OCI-LY3 (cell line): ENCODE data around the gene CFAP221.

Source experiments
- H2AFZ ChIP-seq: fragments of 200-600, 300-600 bp; shearing (Covaris generic); 2 replicates; pipeline ENCODE4 v1.6.0; 2014; ENCODE audit warnings: antibody characterized with exemption, low read depth, low read length
- H3K27ac ChIP-seq: fragments of 200-600, 300-600 bp; sonication (generic); 2 replicates; pipeline ENCODE4 v1.5.1; 2014; ENCODE audit warnings: mild to moderate bottlenecking, low read length, moderate library complexity, mixed read lengths
- H3K27me3 ChIP-seq: fragments of 200-600, 300-600 bp; sonication (generic); 2 replicates; pipeline ENCODE4 v1.6.1; 2014; ENCODE audit warnings: low read depth, low read length, mixed read lengths
- H3K36me3 ChIP-seq: fragments of 200-600, 300-600 bp; sonication (generic); replicated peaks from 2 replicates; pipeline ENCODE3; 2014; ENCODE audit warnings: low read depth, low read length, mixed read lengths
- H3K4me1 ChIP-seq: fragments of 300-600, 200-600 bp; sonication (generic); 2 replicates; pipeline ENCODE4 v1.6.1; 2014; ENCODE audit warnings: low read length, mixed read lengths
- H3K4me2 ChIP-seq: fragments of 200-600, 300-600 bp; sonication (generic); 2 replicates; pipeline ENCODE4 v1.6.1; 2014; ENCODE audit warnings: low read length, mixed read lengths
- H3K4me3 ChIP-seq: fragments of 300-600, 200-600 bp; sonication (generic); 2 replicates; pipeline ENCODE4 v1.5.1; 2014; ENCODE audit warnings: antibody characterized with exemption, mild to moderate bottlenecking, low read length, moderate library complexity
- H3K79me2 ChIP-seq: fragments of 300-600, 200-600 bp; shearing (Covaris generic); 2 replicates; pipeline ENCODE4 v1.6.1; 2014; ENCODE audit warnings: mild to moderate bottlenecking, low read length, mixed read lengths
- H3K9ac ChIP-seq: fragments of 300-600, 200-600 bp; shearing (Covaris generic); 2 replicates; pipeline ENCODE4 v1.6.0; 2014; ENCODE audit warnings: mild to moderate bottlenecking, low read length, moderate library complexity
- H3K9me3 ChIP-seq: fragments of 200-600, 300-600 bp; shearing (Covaris generic); 2 replicates; pipeline ENCODE4 v1.6.1; 2014; ENCODE audit warnings: low read length, mixed read lengths; ENCODE audit not compliant: insufficient read depth
- H4K20me1 ChIP-seq: fragments of 200-600, 300-600 bp; sonication (generic); 2 replicates; pipeline ENCODE4 v1.6.1; 2016; ENCODE audit warnings: low read length, mixed read lengths; ENCODE audit not compliant: insufficient read depth
- EZH2phosphoT487 ChIP-seq: fragments of 200-600 bp; shearing (Covaris generic); IDR thresholded peaks from 2 replicates; pipeline ENCODE4 v1.6.1; 2018; ENCODE audit warnings: antibody characterized with exemption, mixed run types, low read depth
- TF ChIP-seq, protein P1 (sequence below): fragments of 200-600, 300-600 bp; sonication (generic); IDR thresholded peaks from 2 replicates; pipeline ENCODE4 v1.5.1; 2014; ENCODE audit warnings: antibody characterized with exemption, low read length, low read depth

The CFAP221 gene

DNA sequence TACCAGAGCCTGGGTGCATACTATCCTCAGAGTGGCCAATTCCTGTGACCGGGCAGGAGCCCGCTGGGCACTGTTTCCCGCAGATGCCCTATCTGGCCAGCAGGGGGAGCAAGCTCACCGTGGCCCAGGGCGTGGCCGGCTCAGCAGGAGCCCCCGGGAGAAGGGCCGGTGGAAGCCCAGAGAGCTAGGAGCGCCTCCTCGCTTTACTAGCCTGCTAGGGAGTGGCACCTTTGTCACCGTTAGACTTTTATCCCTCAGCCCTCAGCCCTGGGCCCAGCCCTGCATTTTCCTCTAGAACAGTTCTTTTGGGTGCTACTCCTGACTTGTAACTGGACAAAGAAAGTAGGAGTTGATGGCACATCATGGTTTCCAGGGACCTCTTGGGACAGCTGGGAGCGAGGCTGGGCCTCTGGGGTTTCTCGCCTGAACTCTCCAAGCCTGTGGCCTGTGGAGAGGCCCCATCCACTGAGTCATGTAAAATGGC is 158.7 kb downstream of the CFAP221 start:
- H3K4me1 ChIP-seq, result peaks cover 15% of the 10 kb centered on the region
- TF ChIP-seq, protein P1, sequence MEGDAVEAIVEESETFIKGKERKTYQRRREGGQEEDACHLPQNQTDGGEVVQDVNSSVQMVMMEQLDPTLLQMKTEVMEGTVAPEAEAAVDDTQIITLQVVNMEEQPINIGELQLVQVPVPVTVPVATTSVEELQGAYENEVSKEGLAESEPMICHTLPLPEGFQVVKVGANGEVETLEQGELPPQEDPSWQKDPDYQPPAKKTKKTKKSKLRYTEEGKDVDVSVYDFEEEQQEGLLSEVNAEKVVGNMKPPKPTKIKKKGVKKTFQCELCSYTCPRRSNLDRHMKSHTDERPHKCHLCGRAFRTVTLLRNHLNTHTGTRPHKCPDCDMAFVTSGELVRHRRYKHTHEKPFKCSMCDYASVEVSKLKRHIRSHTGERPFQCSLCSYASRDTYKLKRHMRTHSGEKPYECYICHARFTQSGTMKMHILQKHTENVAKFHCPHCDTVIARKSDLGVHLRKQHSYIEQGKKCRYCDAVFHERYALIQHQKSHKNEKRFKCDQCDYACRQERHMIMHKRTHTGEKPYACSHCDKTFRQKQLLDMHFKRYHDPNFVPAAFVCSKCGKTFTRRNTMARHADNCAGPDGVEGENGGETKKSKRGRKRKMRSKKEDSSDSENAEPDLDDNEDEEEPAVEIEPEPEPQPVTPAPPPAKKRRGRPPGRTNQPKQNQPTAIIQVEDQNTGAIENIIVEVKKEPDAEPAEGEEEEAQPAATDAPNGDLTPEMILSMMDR, result peak; percentile 94
- no peak for TF ChIP-seq EZH2phosphoT487
- H4K20me1 ChIP-seq, result no peaks in the 10 kb centered on the region
- H3K27ac ChIP-seq, result no peak overlapping the region
- peak overlapping the region; percentile 65 for H3K4me2 ChIP-seq
- H3K79me2 ChIP-seq, result no peaks in the 10 kb centered on the region
- peak overlapping the region; percentile 38 for H3K4me3 ChIP-seq
- peak overlapping the region; percentile 69 for H2AFZ ChIP-seq
- H3K36me3 ChIP-seq, result no peaks in the 10 kb centered on the region
- no peak overlapping the region; the same call in 1 of the 2 replicates for H3K9ac ChIP-seq
- H3K9me3 ChIP-seq, result no peaks in the 10 kb centered on the region
- H3K27me3 ChIP-seq, result 0 out of 2 replicates have a peak, but pooled peaks cover 2% of the 10 kb centered on the region

DNA sequence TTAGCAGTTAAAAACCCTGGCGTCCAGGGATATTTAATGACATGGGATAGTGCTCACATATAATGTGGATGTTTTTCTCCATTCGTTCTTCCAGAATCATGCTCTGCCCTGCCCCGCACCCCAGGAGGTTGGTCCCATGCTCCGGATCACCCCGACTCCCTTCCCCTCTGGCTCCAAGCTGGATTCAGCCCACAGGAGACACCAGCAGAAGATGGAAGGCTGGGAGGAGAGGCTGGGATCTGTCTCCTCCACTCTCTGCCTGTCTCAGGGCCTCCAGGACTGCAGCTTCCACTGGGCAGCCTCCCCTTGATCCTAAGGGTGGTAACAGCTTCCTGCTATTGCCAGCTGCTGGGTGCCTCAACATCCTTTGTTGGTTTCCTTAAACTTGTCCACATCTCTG is 159.3 kb downstream of the CFAP221 start:
- H3K79me2 ChIP-seq, result no peaks in the 10 kb centered on the region
- H3K9me3 ChIP-seq, result no peaks in the 10 kb centered on the region
- H3K4me3 ChIP-seq, result no peak overlapping the region
- no peak overlapping the region for H3K27ac ChIP-seq
- no peak overlapping the region for H3K9ac ChIP-seq
- H3K4me2 ChIP-seq, result no peak overlapping the region
- H3K36me3 ChIP-seq, result no peaks in the 10 kb centered on the region
- H4K20me1 ChIP-seq, result no peaks in the 10 kb centered on the region
- peaks cover 9% of the 10 kb centered on the region for H3K4me1 ChIP-seq
- TF ChIP-seq, protein P1, result no peak
- no peak for TF ChIP-seq EZH2phosphoT487
- H2AFZ ChIP-seq, result no peak overlapping the region
- H3K27me3 ChIP-seq, result 0 out of 2 replicates have a peak, but pooled peaks cover 2% of the 10 kb centered on the region

DNA sequence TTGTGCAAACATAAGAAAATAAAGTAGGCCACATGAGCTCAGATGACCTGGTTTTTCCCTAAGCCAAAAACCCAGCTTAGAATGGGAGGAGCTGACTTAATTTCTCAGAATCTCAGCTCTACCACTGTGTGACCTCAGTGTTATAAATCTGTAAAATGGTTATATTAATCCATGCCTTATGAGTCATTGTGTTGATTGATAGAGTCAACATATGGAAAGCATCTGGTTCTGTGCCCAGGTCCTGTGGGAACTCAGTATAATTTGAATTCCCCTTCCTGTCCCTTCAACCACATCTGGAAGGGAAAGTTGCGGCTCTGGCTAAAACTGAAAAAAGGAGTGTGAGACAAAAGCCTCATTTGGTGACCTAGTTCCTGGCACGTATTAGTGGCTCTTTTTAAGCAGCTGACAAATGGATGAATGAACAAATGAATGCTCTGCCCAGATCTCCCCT is 160.4 kb downstream of the CFAP221 start:
- no peak overlapping the region for H3K4me3 ChIP-seq
- no peaks in the 10 kb centered on the region for H3K9me3 ChIP-seq
- H3K27ac ChIP-seq, result no peak overlapping the region
- no peaks in the 10 kb centered on the region for H3K36me3 ChIP-seq
- H3K4me2 ChIP-seq, result no peak overlapping the region
- peaks cover 3% of the 10 kb centered on the region for H3K4me1 ChIP-seq
- H3K9ac ChIP-seq, result no peak overlapping the region
- H3K27me3 ChIP-seq, result 0 out of 2 replicates have a peak, but pooled peaks cover 2% of the 10 kb centered on the region
- no peaks in the 10 kb centered on the region for H4K20me1 ChIP-seq
- TF ChIP-seq, protein P1, result no peak
- no peak for TF ChIP-seq EZH2phosphoT487
- H2AFZ ChIP-seq, result no peak overlapping the region
- H3K79me2 ChIP-seq, result no peaks in the 10 kb centered on the region

DNA sequence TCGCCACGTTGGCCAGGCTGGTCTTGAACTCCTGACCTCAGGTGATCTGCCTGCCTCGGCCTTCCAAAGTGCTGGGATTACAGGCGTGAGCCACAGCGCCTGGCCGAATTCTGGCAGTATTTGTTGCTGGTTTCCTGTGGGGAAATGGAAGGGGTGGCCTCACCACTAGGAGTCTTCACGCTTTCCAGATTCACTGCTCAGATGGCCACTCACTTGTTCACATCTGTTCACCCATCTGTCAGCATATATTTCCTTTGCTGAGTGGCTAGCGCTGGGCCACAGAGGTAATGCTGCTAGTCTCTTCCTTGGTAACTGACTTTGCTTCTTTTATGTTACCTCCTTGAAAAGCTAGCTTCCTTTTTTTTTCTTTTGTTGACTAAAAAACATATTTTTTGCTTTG is 162.0 kb downstream of the CFAP221 start:
- Histone ChIP-seq H3K9me3 (no peaks in the 10 kb centered on the region), H3K4me3 (no peak overlapping the region), H4K20me1 (no peaks in the 10 kb centered on the region), H2AFZ (no peak overlapping the region), H3K4me1 (peaks cover 3% of the 10 kb centered on the region), H3K4me2 (no peak overlapping the region), H3K9ac (no peak overlapping the region), H3K36me3 (no peaks in the 10 kb centered on the region), H3K27ac (no peak overlapping the region), H3K27me3 (0 out of 2 replicates have a peak, but pooled peaks cover 2% of the 10 kb centered on the region), H3K79me2 (no peaks in the 10 kb centered on the region)
- TF ChIP-seq, protein P1, result no peak
